DMS 273 (cell line): Measurements from ENCODE around the gene TMEM238L.

Experiments used
- DNase-seq: peaks from one replicate; lab custom pipeline; 2025; ENCODE audit not compliant: unreplicated experiment; lab: John Stamatoyannopoulos, UW

TMEM238L gene

DNA sequence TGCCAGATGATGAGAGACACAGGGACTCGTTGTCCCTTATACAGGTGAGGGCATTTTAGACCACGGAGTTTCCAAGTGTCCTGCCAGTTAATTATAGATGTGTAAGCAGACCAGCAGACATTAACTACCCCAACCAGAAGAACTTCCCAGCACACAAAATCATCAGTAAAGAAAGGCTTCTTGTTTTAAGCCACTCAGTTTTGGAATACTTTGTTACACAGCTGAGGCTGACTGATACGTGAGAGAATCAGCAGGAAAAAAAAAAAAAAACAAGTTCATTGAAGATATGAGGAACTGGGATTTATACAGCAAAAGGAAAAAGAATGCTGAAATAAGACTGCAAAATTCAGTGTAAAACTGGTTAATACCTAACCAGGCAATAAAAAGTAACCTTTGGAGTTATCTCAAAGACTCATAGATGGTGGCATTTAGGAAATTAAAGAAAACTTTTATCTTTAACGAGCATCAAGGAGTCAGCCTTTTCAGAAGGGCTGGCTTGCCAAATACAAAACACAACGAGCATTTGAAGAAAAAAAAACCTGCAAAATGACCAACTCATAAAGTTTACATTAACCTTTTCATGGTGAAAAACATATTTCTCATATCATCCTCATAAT, 28.1 kb downstream of the TMEM238L start:
- DNase-seq: no peak

GRCh38 chr17:10775058-10775457, 28.8 kb downstream of the TMEM238L start:
- no peak for DNase-seq

GRCh38 chr17:10773391-10773790, 30.5 kb downstream of the TMEM238L start:
- DNase-seq: no peak

- peak; percentile 91 for DNase-seq
Observed at GRCh38 chr17:10772425-10773380, 31.2 kb downstream of the TMEM238L start.

DNA sequence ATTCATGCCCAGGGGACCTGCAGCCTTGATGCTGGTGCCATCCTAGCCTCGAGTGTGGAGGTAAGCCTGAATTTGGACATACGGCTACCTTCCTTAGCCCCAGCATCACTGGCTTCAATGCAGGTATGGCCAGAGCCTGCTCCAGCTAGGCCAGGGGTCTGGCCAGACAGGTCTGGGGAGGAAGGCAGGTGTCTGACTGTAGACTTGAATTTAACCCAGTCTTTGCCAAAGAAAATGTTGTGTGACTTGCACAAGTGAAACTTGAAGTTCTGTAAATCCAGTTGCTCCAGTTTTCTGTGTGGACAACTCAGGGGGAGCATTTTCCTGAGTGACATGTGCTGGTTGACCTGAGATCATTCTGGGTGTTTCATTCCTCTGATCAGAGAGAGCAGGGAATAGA, 32.8 kb downstream of the TMEM238L start:
- DNase-seq: no peak

DNA sequence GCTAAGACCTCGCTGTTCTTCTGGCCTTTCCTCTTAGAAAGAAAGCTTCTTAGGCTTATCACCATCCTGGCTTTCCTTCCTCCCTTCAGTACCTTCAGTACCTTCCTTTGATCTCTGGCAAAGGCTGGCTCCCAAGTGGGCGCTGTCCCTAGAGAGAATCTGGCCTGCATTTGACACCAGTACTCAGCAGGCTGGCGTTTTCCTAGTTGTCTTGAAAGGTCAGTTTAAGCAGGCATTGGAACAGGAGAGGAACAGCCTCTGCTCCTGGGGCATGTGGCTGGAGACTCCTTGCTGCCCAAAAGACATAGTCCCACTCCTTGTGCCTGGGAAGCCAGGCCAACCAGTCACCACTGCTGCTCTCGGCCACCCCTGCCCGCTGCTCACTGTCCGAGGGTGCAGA, 34.1 kb downstream of the TMEM238L start:
- DNase-seq: no peak

DNA sequence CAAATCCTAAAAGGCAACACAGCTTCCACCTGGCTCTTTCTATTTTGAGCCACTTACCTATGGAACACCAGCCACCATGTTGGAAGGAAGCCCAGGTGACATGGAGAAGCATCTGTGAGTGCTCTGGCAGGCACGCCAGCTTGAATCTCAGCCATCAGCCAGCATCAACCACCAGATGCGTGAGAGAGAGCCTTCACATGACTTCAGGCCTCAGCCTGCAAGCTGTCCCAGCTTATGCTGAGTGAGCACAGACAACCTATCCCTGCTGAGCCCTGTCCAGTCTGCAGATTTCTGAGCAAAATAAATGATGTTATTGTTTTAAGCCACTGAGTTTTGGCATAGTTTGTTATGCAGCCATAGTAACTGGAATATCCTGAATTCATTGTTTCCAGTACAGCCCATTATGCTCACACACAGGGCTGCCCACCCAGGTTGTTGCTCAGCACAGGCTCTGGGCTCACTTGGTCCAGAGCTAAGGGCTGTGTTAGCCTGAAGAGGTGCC, 35.1 kb downstream of the TMEM238L start:
- peak; percentile 83 for DNase-seq

GRCh38 chr17:10767232-10767631, 36.7 kb downstream of the TMEM238L start:
- no peak for DNase-seq

DNA sequence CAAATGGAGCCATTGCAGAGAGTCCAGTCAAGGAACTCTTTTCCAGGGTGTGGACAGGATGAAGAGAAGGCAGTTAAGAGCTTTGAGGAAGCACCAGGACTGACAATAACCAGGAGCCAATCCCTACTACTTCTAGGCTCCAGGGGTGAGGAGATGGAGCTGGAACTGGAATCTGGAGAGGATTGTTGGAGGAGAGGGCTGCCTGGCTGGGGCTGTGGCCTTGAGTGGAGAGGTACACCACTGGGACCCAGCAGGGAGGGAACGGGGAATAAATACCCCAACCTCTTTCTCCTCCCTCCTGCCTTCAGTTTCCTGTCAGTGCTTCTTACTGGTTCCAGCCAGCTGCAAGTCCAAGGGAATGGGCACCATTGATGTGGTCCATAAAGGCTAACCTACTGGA, 41.9 kb downstream of the TMEM238L start:
- no peak for DNase-seq

DNA sequence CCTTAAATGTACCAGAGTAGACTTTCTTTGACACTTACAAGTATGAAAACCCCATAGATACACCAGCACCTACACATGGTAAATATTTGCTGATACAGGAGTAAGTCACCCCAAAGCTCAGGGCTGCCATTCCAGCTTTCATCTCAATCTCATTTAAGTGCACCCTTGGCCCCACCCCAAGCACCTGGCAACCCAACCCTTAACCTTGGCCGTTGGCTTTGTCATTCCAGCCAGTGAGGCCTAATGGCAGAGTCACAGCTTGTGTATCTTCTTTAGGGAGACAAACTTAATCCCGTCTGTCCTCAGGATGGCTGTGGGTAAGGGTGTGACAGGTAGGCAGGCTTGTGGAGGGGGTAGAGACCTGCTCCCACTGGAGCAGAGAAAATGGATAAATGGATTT, 42.6 kb downstream of the TMEM238L start:
- no peak for DNase-seq

DNA sequence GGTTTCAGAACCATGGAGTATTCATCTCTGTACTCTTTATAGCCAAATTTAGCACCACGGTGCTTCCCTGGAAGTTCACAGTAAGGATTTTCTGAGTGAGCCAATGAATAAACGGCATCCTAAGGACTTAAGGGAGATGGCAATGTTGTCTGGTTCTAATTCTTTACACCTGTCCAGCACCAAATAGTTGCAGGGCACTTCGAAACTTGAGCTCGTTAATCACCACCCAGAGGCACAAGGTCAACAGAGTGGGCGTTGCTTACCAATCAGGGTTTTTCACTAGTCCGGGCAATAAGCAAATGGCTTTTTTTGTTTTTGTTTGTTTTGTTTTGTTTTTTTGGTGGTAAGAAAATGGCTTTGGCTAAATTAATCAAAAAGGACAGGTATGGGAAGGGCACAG, 45.8 kb downstream of the TMEM238L start:
- DNase-seq: no peak

DNA sequence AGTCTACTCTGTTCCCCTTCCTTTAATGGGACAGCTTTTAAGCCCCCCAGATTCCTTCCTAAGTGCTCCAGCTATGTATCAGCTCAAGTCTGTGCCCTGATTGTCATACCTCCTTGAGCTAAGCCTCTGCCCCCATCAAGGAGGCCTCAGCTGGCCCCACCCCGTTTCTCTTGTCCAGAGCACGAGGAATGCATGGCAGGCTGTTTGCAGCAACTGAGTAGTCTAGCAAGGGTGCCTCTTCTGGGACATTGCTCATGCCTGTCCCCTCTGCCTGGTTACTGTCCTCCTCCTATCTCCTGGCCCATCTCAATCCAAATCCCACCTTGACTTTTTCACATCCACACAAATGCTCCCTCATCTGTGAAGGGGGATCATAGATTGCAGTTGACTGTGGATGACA, 46.3 kb downstream of the TMEM238L start:
- DNase-seq: no peak

DNA sequence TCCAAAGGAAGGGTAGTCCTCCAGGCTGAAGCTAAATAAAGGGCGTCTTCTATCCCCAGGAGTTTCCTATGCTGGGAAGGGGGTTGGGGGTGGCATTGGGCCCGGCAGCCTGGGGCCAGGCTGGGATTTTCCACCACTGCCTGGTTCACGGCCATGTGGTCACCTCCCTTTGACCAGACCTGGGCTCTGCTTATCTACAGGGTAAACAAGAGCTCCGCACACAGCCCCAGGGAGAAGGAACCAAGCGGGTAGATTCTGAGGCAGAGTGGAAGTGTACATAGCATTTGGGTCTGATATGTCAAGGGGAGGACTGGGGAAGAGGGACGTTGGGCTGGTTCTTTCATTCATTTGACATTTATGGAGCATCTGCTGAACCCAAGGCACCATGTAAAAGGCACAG, 46.8 kb downstream of the TMEM238L start:
- DNase-seq: no peak

- no peak for DNase-seq
Observed at GRCh38 chr17:10756619-10757018, 47.3 kb downstream of the TMEM238L start.

DNA sequence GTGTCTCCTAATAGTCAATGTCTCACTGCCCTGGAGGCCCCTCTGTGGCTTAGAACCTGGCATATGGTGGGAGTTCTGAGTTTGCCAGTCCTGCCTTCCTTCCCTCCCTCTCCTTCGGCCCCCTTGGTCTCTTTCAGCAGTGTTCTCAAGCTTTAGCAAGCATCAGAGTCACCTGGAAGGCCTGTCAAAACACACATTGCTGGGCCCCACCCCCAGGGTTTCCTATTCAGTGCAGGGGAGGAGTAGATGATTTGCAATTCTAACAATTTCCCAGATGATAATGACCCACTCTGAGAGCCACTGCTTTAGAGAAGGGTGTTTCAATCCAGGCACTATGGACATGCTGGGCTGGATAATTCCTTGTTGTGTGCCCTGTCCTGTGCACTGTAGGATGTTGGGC, 47.7 kb downstream of the TMEM238L start:
- DNase-seq: no peak

- no peak for DNase-seq
Observed at GRCh38 chr17:10755592-10756127, 48.2 kb downstream of the TMEM238L start.

DNA sequence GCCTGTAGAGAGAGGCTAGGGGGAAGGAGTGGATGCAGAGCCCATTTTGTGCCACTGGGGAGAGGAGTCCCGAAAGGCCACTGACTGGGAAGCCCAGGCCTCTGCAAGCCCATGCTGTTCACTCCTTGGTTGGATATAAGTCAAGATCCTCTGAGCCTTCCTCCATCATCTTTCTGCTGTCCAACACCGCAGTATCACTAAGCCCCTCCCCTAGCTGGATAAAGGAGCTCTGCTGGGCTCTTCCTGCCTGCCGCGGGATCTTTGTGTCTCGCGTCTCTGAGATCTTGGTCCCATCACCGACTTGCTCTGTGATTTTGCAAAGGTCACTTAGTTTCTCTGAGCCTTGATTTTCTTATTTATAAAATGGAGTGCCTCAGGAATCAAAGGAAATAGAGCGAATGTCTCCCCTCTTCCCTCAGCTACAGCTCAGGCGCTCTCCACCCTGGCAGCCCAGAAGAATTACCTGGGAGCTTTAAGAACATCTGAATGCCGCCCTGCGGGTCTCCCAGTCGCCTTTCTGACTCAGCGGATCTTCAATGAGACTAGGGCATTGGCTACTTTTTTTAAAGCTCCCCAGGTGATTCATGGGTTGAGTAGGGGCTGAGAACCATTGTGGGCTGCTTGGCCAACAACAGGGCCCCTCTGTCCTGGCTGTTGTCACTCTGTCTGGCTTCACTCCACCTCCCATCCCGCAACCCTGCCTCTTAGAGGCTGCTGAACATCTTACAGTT, 48.9 kb downstream of the TMEM238L start:
- DNase-seq: no peak

DNA sequence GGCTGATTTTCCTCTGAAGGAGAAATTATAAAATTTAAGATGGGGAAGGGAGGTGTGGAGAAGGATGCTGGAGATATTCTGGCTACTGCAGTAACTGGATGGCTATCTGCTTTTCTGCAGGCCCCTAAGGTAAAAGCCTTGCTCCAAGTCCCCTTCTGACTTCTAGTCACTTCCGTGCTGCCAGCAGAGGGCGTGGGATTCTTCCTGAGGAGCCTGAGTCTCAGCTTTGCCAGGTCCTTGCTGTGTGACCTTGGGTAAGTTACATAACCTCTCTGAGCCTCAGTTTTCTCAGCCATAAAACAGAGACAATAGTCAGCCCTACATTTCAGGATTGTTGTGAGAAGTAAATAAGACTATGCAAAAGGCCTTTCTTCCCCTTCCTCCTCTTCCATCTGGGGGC, 49.8 kb downstream of the TMEM238L start:
- peak; percentile 74 for DNase-seq

GRCh38 chr17:10752696-10753095, 51.2 kb downstream of the TMEM238L start:
- no peak for DNase-seq

GRCh38 chr17:10751563-10751962, 52.3 kb downstream of the TMEM238L start:
- no peak for DNase-seq

DNA sequence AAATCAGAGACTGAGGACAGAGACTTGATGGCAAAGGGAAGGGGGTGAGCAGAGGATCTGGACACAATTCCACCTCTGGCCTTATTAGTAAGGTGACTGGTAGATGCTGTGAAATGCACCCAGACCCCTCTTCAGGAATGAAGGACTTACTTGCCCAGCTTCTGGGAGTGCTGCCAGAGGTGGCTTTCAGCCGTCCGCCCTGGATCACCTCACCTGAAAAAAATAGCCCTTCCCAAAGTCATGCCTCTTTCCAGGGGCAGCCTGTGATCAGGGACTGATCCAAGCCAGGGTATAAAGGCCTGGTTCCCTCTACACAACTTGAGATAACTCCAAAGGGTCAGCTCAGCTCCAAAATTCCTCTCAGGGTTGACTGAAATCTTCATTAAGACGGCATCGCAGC, 53.7 kb downstream of the TMEM238L start:
- no peak for DNase-seq
